AG04450 (cell line): Measurements from ENCODE around the gene PSMC3IP. TPM values are rescaled to one million over a fixed set of nuclear protein-coding genes. Genes with fewer than 3 reads are reported as not detected.
"Not testable (repeated sequence)": the region's sequence is repeated elsewhere in the genome, so short reads cannot be mapped to it uniquely, and the experiment has no call there.

Experiments
- CTCF ChIA-PET: fragments of 300-600, 350-600 bp; formaldehyde crosslinking; extraction: SDS; loops from one replicate; lab custom pipeline; 2022; ENCODE audit warnings: antibody characterized with exemption, inconsistent platforms; lab: Charles Lee
- POLR2A ChIA-PET: fragments of 350-600 bp; formaldehyde crosslinking; extraction: SDS; loops from one replicate; lab custom pipeline; 2021; ENCODE audit warnings: antibody characterized with exemption, inconsistent platforms; lab: Yijun Ruan, JAX
- DNase-seq: peaks from one replicate; pipeline ENCODE4 v3.0.0-alpha.2; 2011; ENCODE audit warnings: low read depth, low spot score
- H3K27ac ChIP-seq: one replicate; pipeline ENCODE4 v1.5.1; 2012; ENCODE audit warnings: low read depth, low read length, control low read depth
- H3K27me3 ChIP-seq: one replicate; pipeline ENCODE4 v1.6.0; 2012; ENCODE audit warnings: low read length; ENCODE audit not compliant: control insufficient read depth, insufficient read depth
- H3K4me3 ChIP-seq: 2 replicates; pipeline ENCODE4 v1.5.1; 2011; ENCODE audit warnings: mild to moderate bottlenecking, low read depth, low read length, control low read depth
- H3K9me3 ChIP-seq: 2 replicates; pipeline ENCODE4 v1.5.1; 2012; ENCODE audit warnings: low read length; ENCODE audit not compliant: control insufficient read depth, insufficient read depth
- CTCF ChIP-seq: IDR thresholded peaks from 2 replicates; pipeline ENCODE4 v1.5.1; 2011; ENCODE audit warnings: low read depth, low read length, control low read depth, inconsistent platforms
- polyA plus RNA-seq: library from polyadenylated mRNA; depleted of rRNA; stranded (reverse); fragments of >200 nt; gene quantifications from 2 replicates; pipeline ENCODE4 v1.2.3, GENCODE V29; 2011

The PSMC3IP gene
- polyA plus RNA-seq, 1 experiment, result 5.1 TPM

- POLR2A ChIA-PET, result no interaction called here
- CTCF ChIA-PET, result interaction anchor here (0.7 kb wide), 1 partner anchor 16 kb away, joined by 3 read pairs; no protein-coding TSS in a partner anchor
- no peak for TF ChIP-seq CTCF
These were observed 15.6 kb downstream of the PSMC3IP start, which contains the start of gene COASY for GRCh38 chr17:42561897-42562387. COASY (plus strand) TSS chr17:42562148; CDS start chr17:42562623, 475 bp downstream.

GRCh38 chr17:42560246-42560645 lies 17.3 kb downstream of the PSMC3IP start:
- Histone ChIP-seq H3K9me3 (no peaks in the 10 kb centered on the region; the same call in 1 of the 2 replicates), H3K27me3 (no peaks in the 10 kb centered on the region), H3K4me3 (no peak overlapping the region), H3K27ac (no peak overlapping the region)
- no peak for TF ChIP-seq CTCF
- no peak for DNase-seq
- POLR2A ChIA-PET, result no interaction called here
- CTCF ChIA-PET, result no interaction called here

More at GRCh38 chr17:42561897-42562387, 15.6 kb downstream of the PSMC3IP start, which contains the start of gene COASY:
- Histone ChIP-seq H3K9me3 (no peaks in the 10 kb centered on the region; the same call in 1 of the 2 replicates), H3K27ac (peak within 1 kb of the TSS; percentile 88), H3K4me3 (peak within 1 kb of the TSS; percentile 94), H3K27me3 (no peaks in the 10 kb centered on the region)
- peak; percentile 95 for DNase-seq

- ChIA-PET POLR2A (no interaction called here), CTCF (interaction anchor here (0.7 kb wide), 1 partner anchor 130 kb away, joined by 3 read pairs; no protein-coding TSS in a partner anchor)
- Histone ChIP-seq H3K4me3 (no peak overlapping the region), H3K9me3 (no peaks in the 10 kb centered on the region; the same call in 1 of the 2 replicates), H3K27me3 (no peaks in the 10 kb centered on the region), H3K27ac (no peak overlapping the region)
- no peak for TF ChIP-seq CTCF
- DNase-seq, result no peak
These were observed 18.5 kb downstream of the PSMC3IP start for GRCh38 chr17:42559075-42559474.

GRCh38 chr17:42555961-42556617 lies 21.4 kb downstream of the PSMC3IP start:
- 0 out of 2 replicates have a peak, but pooled peaks have one; percentile 12 for TF ChIP-seq CTCF
- H3K27me3 ChIP-seq, POLR2A ChIA-PET, H3K9me3 ChIP-seq, DNase-seq, H3K4me3 ChIP-seq, CTCF ChIA-PET, H3K27ac ChIP-seq: not testable (repeated sequence)

GRCh38 chr17:42555122-42555622 lies 22.4 kb downstream of the PSMC3IP start:
- CTCF ChIA-PET, result no interaction called here
- Histone ChIP-seq H3K9me3 (no peaks in the 10 kb centered on the region; the same call in 1 of the 2 replicates), H3K27me3 (no peaks in the 10 kb centered on the region), H3K27ac (peak overlapping the region; percentile 57), H3K4me3 (peak overlapping the region; percentile 90)
- POLR2A ChIA-PET, result interaction anchor here (1.2 to 1.7 kb wide), 2 partner anchors 18 to 35 kb away, joined by 5 to 7 read pairs; no protein-coding TSS in a partner anchor
- DNase-seq, result no peak
- TF ChIP-seq CTCF, result no peak
